PFSK-1 (cell line): ENCODE data around the gene TP53RK.

Source experiments
- POLR2AphosphoS5 ChIP-seq: IDR thresholded peaks from 2 replicates; pipeline ENCODE4 v1.6.1; 2012; ENCODE audit warnings: low read depth, mild to moderate bottlenecking, control low read depth, low read length, moderate library complexity
- TAF1 ChIP-seq: IDR thresholded peaks from 2 replicates; pipeline ENCODE4 v1.6.1; 2012; ENCODE audit warnings: low read length, control low read depth, borderline replicate concordance; ENCODE audit not compliant: insufficient read depth

DNA sequence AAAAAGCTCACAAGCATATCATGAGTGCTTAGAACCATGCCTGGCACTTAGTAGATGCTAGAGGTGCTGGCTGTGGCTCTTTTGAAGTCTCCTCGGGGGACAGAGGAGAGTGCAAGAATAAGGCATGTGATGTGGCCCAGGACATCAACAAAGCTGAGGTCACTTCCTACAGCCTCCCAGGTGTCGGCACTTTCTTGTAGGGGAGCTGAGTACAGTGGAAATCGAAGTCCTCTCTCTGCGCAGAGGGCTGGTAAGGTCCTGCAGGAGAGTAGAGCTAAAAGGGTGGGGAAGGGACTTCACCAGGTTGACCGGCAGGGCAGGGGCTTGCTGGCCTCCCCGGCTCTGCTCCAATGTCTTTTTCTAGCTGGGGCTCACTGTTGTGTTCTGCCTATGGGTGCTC, 49.2 kb downstream of the TP53RK start:
- no peak for TF ChIP-seq TAF1
- TF ChIP-seq POLR2AphosphoS5: no peak
